GM13976 (cell line): ENCODE data around the gene CFAP299.

Experiments used
- DNase-seq: peaks from one replicate; pipeline ENCODE4 v3.0.0; 2012; ENCODE audit warnings: low spot score
- CTCF ChIP-seq: IDR thresholded peaks from 2 replicates; pipeline ENCODE4 v1.5.1; 2012; ENCODE audit warnings: borderline replicate concordance, mild to moderate bottlenecking; ENCODE audit not compliant: insufficient read depth; ENCODE audit errors: extremely low read depth, missing control alignments, control extremely low read depth
- in situ Hi-C: fragments of 300-500 bp; cut with MboI; formaldehyde crosslinking; loops from one replicate; pipeline ENCODE4 v1.12.0; 2022; ENCODE audit warnings: low sequenced_read_pairs, mixed read lengths, inconsistent platforms; ENCODE audit not compliant: unreplicated experiment

CFAP299 gene

DNA sequence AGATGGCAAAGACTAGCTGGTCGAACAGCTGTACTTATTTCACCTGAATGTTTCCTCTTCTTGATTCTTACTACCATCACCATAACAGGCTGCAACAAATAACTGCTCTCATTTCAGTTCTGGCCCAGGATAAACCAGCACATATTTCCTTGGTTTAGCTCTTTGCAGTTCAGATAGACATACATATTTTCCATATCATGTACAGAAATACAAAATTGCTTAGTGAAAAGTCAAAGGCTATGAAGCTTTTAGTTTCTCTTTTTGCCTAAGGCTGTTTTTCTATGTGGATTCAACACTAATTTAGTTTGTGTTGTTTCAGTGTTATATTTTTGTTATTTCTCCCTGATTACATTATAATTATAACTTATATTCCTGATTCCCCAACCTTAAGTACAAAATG is 591.4 kb downstream of the CFAP299 start:
- in situ Hi-C loops: no loop called here
- no peak for TF ChIP-seq CTCF
- DNase-seq: no peak

DNA sequence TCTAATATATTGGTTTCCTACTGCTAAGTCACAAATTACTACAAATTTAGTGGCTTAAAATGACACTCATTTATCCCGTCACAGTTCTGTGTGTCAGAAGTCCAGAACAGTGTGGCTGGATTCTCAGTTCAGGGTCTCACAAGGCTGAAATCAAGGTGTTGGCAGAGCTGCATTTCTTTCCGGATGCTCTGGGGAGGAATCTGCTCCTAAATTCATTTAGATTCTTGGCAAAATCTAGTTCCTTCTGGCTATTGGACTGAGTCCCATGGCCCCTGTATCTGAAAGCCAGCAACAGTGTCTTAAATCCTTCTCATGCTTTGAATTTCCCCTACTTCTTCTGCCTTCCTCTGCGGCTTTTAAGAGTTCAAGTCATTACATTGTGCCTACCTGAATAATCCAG is 591.9 kb downstream of the CFAP299 start:
- no peak for DNase-seq
- in situ Hi-C loops: no loop called here
- TF ChIP-seq CTCF: no peak

- DNase-seq: no peak
- TF ChIP-seq CTCF: no peak
- in situ Hi-C loops: no loop called here
These were observed 596.1 kb downstream of the CFAP299 start for GRCh38 chr4:80931631-80932081.

DNA sequence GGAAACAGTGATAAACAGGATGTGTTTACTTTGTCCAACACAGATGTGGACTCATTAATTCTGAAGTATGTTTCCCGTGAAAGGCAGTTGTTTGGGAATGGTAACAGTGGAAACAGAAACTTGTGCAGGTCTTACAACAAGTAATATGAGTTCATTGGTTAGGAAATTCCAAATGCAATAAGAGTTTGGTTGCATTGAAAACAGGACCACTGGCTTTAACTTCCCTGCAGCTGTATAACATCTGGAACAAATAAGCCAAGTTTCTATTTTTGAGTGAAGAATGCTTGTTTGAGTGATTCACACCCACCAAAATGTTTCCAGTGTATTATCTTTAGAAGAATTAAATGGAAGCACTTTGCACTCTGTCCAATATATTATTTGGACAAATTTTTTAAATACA is 612.6 kb downstream of the CFAP299 start:
- no peak for TF ChIP-seq CTCF
- no peak for DNase-seq
- in situ Hi-C loops: no loop called here

DNA sequence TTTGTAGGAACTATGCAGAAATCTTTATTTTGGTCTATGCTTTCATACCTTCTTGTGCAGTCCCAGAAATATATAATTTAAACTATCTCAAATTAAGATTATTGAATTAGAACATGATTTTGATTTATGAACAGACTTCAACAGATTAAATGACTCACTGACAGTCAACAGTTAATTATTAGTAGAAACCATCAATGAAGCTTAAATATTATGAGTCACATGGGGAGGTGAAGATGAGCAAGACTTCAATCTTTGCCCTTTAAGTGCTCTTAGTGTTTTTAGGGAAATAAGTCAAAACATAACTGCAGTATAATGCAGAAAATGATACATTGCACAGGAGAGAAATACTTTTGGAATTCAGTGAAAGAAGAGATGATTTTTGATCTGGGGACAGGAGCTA is 613.5 kb downstream of the CFAP299 start:
- no peak for TF ChIP-seq CTCF
- in situ Hi-C loops: no loop called here
- no peak for DNase-seq

- no peak for DNase-seq
- in situ Hi-C loops: no loop called here
- no peak for TF ChIP-seq CTCF
These were observed 620.9 kb downstream of the CFAP299 start for GRCh38 chr4:80956421-80956820.

DNA sequence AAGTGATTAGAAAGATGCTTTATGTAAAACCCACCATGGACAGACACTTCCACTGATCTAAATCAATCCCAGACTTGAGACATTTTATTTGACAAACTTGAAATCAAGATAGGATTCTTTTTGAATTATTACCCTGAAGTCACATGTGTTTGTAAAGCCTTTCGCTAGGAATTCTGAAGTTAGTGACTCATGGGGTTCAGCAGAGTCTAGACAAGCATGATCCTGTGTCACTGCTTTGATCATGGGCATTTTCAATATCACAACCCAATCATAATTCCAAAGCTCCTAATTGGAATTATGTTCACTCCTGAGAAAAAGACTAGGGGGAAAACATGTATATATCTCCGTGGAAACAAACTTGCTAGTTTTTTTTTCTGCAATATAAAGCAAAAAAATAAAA is 627.5 kb downstream of the CFAP299 start:
- no peak for DNase-seq
- in situ Hi-C loops: no loop called here
- TF ChIP-seq CTCF: no peak
